G401.6 (cell line): ENCODE measurements around the gene PRDM16.

Experiments
- FAIRE-seq: peaks from 2 replicates; lab custom pipeline; 2012; peaks lifted over from hg19 to GRCh38; lab: Jason Lieb, UNC

The PRDM16 gene

GRCh38 chr1:3434406-3435110, 365.6 kb downstream of the PRDM16 start:
- FAIRE-seq: no peak

- FAIRE-seq: no peak
Measured at GRCh38 chr1:3435666-3436065, 366.7 kb downstream of the PRDM16 start.

GRCh38 chr1:3436451-3436850, 367.4 kb downstream of the PRDM16 start:
- FAIRE-seq: no peak

GRCh38 chr1:3436901-3437300, 367.9 kb downstream of the PRDM16 start:
- FAIRE-seq: no peak

GRCh38 chr1:3438661-3439180, 369.7 kb downstream of the PRDM16 start:
- FAIRE-seq: no peak

GRCh38 chr1:3439346-3440299, 370.6 kb downstream of the PRDM16 start:
- FAIRE-seq: no peak

GRCh38 chr1:3440300-3440681, 371.3 kb downstream of the PRDM16 start:
- no peak for FAIRE-seq

- FAIRE-seq: no peak
Measured at GRCh38 chr1:3440711-3441409, 371.9 kb downstream of the PRDM16 start.

GRCh38 chr1:3441410-3441847, 372.4 kb downstream of the PRDM16 start:
- no peak for FAIRE-seq

GRCh38 chr1:3441880-3442279, 372.9 kb downstream of the PRDM16 start:
- FAIRE-seq: no peak

- FAIRE-seq: no peak
Measured at GRCh38 chr1:3442331-3442730, 373.3 kb downstream of the PRDM16 start.

GRCh38 chr1:3442901-3443300, 373.9 kb downstream of the PRDM16 start:
- FAIRE-seq: no peak

GRCh38 chr1:3443807-3444206, 374.8 kb downstream of the PRDM16 start:
- no peak for FAIRE-seq

- no peak for FAIRE-seq
Measured at GRCh38 chr1:3444298-3444697, 375.3 kb downstream of the PRDM16 start.

GRCh38 chr1:3444736-3445135, 375.7 kb downstream of the PRDM16 start:
- FAIRE-seq: no peak

- FAIRE-seq: no peak
Measured at GRCh38 chr1:3450202-3450863, 381.3 kb downstream of the PRDM16 start.

GRCh38 chr1:3450983-3451382, 382.0 kb downstream of the PRDM16 start:
- FAIRE-seq: no peak

GRCh38 chr1:3451994-3452865, 383.2 kb downstream of the PRDM16 start:
- no peak for FAIRE-seq

GRCh38 chr1:3452866-3453175, 383.8 kb downstream of the PRDM16 start:
- no peak for FAIRE-seq

- FAIRE-seq: peak; percentile 71
Measured at GRCh38 chr1:3453203-3453761, 384.3 kb downstream of the PRDM16 start.
